ENCODE measurements around the gene SLC29A2. TPM values are rescaled to one million over a fixed set of nuclear protein-coding genes. Genes with fewer than 3 reads are reported as not detected.
A peak's percentile ranks its signal among the peaks of the same experiment; 100 is the strongest.

SLC29A2 gene
- total and polyA plus RNA-seq, 2 donors (not counting 1 experiment from before 2014, with no cell fraction given), result 16.2 to 18.5 TPM

DNA sequence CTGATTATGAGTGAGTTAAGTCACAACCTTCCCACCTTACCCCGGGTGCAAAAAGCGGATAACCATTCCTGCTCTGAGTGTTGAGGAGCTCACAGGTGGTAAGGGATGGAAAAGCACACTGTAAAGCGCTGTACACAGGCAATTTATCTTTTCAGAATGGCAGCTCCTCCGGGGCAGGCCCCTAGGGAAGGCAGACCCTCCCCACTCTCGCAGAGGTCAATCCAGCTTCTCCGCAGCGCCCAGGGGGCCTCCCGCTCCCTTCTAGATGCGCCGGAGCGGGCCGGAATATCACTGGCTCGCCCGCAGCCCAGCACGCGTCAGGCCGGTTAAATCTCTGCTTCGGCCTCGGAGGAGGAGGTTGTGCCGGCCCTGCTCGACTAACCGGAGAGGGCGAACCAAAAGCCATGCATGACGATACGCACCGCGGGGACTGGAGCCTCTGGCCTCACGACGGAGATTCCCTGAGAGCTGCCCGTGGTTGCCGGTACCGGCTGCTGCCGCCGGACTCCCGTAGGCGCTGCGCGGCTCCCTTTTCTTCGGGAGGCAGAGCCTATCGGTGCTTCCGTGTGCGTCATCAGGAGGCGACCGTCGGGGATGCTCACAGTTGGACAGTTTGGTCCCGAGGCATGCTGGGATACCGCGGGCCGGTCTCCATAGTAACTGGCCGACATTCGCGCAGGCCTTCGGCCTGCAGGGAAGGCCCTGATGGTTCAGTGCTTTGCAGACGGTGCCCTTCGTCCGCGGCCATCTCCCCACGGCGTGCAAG is 26.8 kb downstream of the SLC29A2 start, which contains the start of gene BRMS1:
Gene BRMS1, minus strand, starts transcription at position 555 of the 766 bp plus-strand sequence. CDS start 2,870 bp downstream, outside the sequence.
- under 1% methylated on average over 58 of the region's 59 CpGs for WGBS (ENCODE audit: insufficient coverage)
- H2AFZ ChIP-seq (ENCODE audit: insufficient read depth, low read depth, low read length, poor library complexity, severe bottlenecking), result peak within 1 kb of the TSS; percentile 82
- POLR2A ChIA-PET, result interaction anchor here (0.6 to 2.2 kb wide), 2 partner anchors 28 to 33 kb away, joined by 7 to 12 read pairs; partner anchors contain the start of gene CD248

More for the DNA sequence above, 26.8 kb downstream of the SLC29A2 start, which contains the start of gene BRMS1:
- CTCF ChIA-PET, result interaction anchor here (0.8 to 5.2 kb wide), 14 partner anchors 9 to 713 kb away, joined by 3 to 44 read pairs (median 3); partner anchors contain the start of genes BBS1, CD248 and RIN1
- H3K27ac Mint-ChIP-seq, result peak within 1 kb of the TSS; percentile 96
- no peaks in the 10 kb centered on the region for H3K9me3 ChIP-seq (ENCODE audit: control extremely low read depth in 1 of 3, control insufficient read depth in 2 of 3, insufficient read depth in 1 of 3, low read length in 2 of 3)
- ATAC-seq (ENCODE audit: low read depth) (peak; percentile 85), DNase-seq (peak; percentile 96)
- H3K9ac ChIP-seq (ENCODE audit: low read length), result peak within 1 kb of the TSS; percentile 91
- H3K27me3 Mint-ChIP-seq, result no peaks in the 10 kb centered on the region
- peak within 1 kb of the TSS; percentile 75 to 86 for H3K27ac ChIP-seq (ENCODE audit: low read length in 2 of 2)
- TF ChIP-seq, protein P1, sequence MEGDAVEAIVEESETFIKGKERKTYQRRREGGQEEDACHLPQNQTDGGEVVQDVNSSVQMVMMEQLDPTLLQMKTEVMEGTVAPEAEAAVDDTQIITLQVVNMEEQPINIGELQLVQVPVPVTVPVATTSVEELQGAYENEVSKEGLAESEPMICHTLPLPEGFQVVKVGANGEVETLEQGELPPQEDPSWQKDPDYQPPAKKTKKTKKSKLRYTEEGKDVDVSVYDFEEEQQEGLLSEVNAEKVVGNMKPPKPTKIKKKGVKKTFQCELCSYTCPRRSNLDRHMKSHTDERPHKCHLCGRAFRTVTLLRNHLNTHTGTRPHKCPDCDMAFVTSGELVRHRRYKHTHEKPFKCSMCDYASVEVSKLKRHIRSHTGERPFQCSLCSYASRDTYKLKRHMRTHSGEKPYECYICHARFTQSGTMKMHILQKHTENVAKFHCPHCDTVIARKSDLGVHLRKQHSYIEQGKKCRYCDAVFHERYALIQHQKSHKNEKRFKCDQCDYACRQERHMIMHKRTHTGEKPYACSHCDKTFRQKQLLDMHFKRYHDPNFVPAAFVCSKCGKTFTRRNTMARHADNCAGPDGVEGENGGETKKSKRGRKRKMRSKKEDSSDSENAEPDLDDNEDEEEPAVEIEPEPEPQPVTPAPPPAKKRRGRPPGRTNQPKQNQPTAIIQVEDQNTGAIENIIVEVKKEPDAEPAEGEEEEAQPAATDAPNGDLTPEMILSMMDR (IDR thresholded peaks at IDR 0.05), result peak; percentile 16
- no peak for TF ChIP-seq EZH2 (IDR thresholded peaks at IDR 0.05; ENCODE audit: borderline replicate concordance, insufficient read depth, low read depth, low read length, poor library complexity, severe bottlenecking)
- H3K4me1 Mint-ChIP-seq, result peaks cover 47% of the 10 kb centered on the region
- H3K27me3 ChIP-seq (replicated peaks in 1 of 4; ENCODE audit: control extremely low read depth in 1 of 4, control insufficient read depth in 3 of 4, insufficient read depth in 4 of 4, low read length in 3 of 4), result no peaks in the 10 kb centered on the region
- H4K20me1 ChIP-seq (ENCODE audit: control insufficient read depth, insufficient read depth, low read length, poor library complexity, severe bottlenecking), result peaks cover 50% of the 10 kb centered on the region
- peaks cover 0 to 26% of the 10 kb centered on the region in 2 experiments for H3K36me3 ChIP-seq (replicated peaks in 1 of 2; ENCODE audit: control extremely low read depth in 1 of 2, control insufficient read depth in 1 of 2, extremely low read depth in 1 of 2, insufficient read depth in 2 of 2, low read length in 1 of 2)
- peaks cover 19 to 44% of the 10 kb centered on the region in 2 donors for H3K4me1 ChIP-seq (ENCODE audit: control insufficient read depth in 2 of 2, insufficient read depth in 2 of 2, low read length in 2 of 2)
- H3K4me3 Mint-ChIP-seq, result peak within 1 kb of the TSS; percentile 97
- peak within 1 kb of the TSS; percentile 90 for H3K4me2 ChIP-seq (replicated peaks; ENCODE audit: low read depth, low read length, poor library complexity, severe bottlenecking)
- intact Hi-C loops (cut with micrococcal nuclease), result loop anchor here (1.0 to 5.0 kb wide), 5 partner anchors 16 to 76 kb away; partner anchors contain the start of genes RAB1B and SLC29A2
- H3K4me3 ChIP-seq (ENCODE audit: control extremely low read depth in 1 of 5, extremely low read depth in 1 of 5, insufficient read depth in 1 of 5, low read depth in 2 of 5, low read length in 4 of 5), result peak within 1 kb of the TSS; percentile 74 to 92 (median 84)
- H3K79me2 ChIP-seq (ENCODE audit: control insufficient read depth, insufficient read depth, low read length), result peaks cover 31% of the 10 kb centered on the region
- no peaks in the 10 kb centered on the region for H3K9me3 Mint-ChIP-seq (ENCODE audit: insufficient read depth)

Measured in B cell (primary cell).